ENCODE results near the gene NPTX1. TPM values are rescaled to one million over a fixed set of nuclear protein-coding genes. Genes with fewer than 3 reads are reported as not detected.

The NPTX1 gene
- total and polyA plus RNA-seq, 4 donors: 0.56 to 7.5 (median 1.2) TPM

DNA sequence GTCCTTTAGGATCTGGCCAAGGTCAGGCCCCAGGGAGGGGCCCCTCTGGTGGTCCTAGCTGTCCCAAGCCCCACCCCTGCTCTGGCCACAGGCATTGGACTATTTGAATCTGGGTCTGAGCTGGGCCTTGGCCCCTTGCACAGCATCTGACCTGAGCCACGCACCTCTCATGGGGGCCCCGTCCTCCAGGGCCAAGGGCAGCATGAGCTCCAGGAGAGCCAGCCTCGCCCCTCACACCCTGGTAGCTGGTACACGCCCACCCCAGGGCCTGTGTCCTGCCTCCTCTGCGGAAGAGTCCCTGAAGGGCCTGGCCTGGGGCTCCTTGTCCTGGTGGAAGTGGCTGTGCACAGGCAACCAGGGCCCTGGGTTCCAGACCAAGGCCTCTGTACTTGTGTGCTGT is 37.6 kb downstream of the NPTX1 start:
- ATAC-seq (ENCODE audit: insufficient read depth, low FRiP score): no peak
- 94 to 95% methylated on average over 5 of the region's 5 CpGs for WGBS, 2 donors

GRCh38 chr17:80437532-80437931 is 38.9 kb downstream of the NPTX1 start:
- H3K9me3 ChIP-seq (ENCODE audit: control insufficient read depth in 4 of 4, insufficient read depth in 3 of 4, low read length in 3 of 4): no peaks in the 10 kb centered on the region
- H3K27me3 ChIP-seq (ENCODE audit: control insufficient read depth in 3 of 3, insufficient read depth in 3 of 3, low read length in 2 of 3): no peaks in the 10 kb centered on the region
- 68 to 75% methylated on average over 10 of the region's 10 CpGs for WGBS, 2 donors
- H3K27ac ChIP-seq (ENCODE audit: low read depth in 1 of 2, low read length in 1 of 2): no peak overlapping the region
- no peak overlapping the region for H3K4me3 ChIP-seq
- peaks cover 0 to 4% (median 0%) of the 10 kb centered on the region in 4 donors for H3K36me3 ChIP-seq (ENCODE audit: control insufficient read depth in 4 of 4, insufficient read depth in 4 of 4, low read length in 4 of 4)
- H3K9ac ChIP-seq (ENCODE audit: insufficient read depth in 1 of 2, low read length in 2 of 2): no peak overlapping the region
- peak; percentile 31 for ATAC-seq (ENCODE audit: insufficient read depth, low FRiP score)
- peak in 1 of 3 donors; percentile 25 for DNase-seq
- H3K4me1 ChIP-seq (ENCODE audit: control insufficient read depth in 5 of 5, insufficient read depth in 5 of 5, low read length in 5 of 5): no peaks in the 10 kb centered on the region
- TF ChIP-seq CTCF (IDR thresholded peaks at IDR 0.05; ENCODE audit: control extremely low read depth, extremely low read depth): no peak

More for the DNA sequence above, 37.6 kb downstream of the NPTX1 start:
- Histone ChIP-seq H3K27me3 (ENCODE audit: control insufficient read depth in 3 of 3, insufficient read depth in 3 of 3, low read length in 2 of 3) (peaks cover 0 to under 1% (median 0%) of the 10 kb centered on the region in 3 donors), H3K4me3 (no peak overlapping the region), H3K27ac (ENCODE audit: low read depth in 1 of 2, low read length in 1 of 2) (no peak overlapping the region), H3K36me3 (ENCODE audit: control insufficient read depth in 4 of 4, insufficient read depth in 4 of 4, low read length in 4 of 4) (peaks cover 0 to 4% (median 0%) of the 10 kb centered on the region in 4 donors), H3K4me1 (ENCODE audit: control insufficient read depth in 5 of 5, insufficient read depth in 5 of 5, low read length in 5 of 5) (no peaks in the 10 kb centered on the region), H3K9me3 (ENCODE audit: control insufficient read depth in 4 of 4, insufficient read depth in 3 of 4, low read length in 3 of 4) (no peaks in the 10 kb centered on the region), H3K9ac (ENCODE audit: insufficient read depth in 1 of 2, low read length in 2 of 2) (no peak overlapping the region)
- no peak for TF ChIP-seq CTCF (IDR thresholded peaks at IDR 0.05; ENCODE audit: control extremely low read depth, extremely low read depth)
- no peak for DNase-seq

- Histone ChIP-seq H3K4me1 (ENCODE audit: control insufficient read depth in 5 of 5, insufficient read depth in 5 of 5, low read length in 5 of 5) (no peaks in the 10 kb centered on the region), H3K9ac (ENCODE audit: insufficient read depth in 1 of 2, low read length in 2 of 2) (no peak overlapping the region), H3K36me3 (ENCODE audit: control insufficient read depth in 4 of 4, insufficient read depth in 4 of 4, low read length in 4 of 4) (peaks cover 0 to 11% (median 6%) of the 10 kb centered on the region in 4 donors), H3K9me3 (ENCODE audit: control insufficient read depth in 4 of 4, insufficient read depth in 3 of 4, low read length in 3 of 4) (no peaks in the 10 kb centered on the region), H3K27ac (ENCODE audit: low read depth in 1 of 2, low read length in 1 of 2) (no peak overlapping the region), H3K4me3 (no peak overlapping the region), H3K27me3 (ENCODE audit: control insufficient read depth in 3 of 3, insufficient read depth in 3 of 3, low read length in 2 of 3) (no peaks in the 10 kb centered on the region)
- TF ChIP-seq CTCF (IDR thresholded peaks at IDR 0.05; ENCODE audit: control extremely low read depth, extremely low read depth): no peak
- DNase-seq (no peak), ATAC-seq (ENCODE audit: insufficient read depth, low FRiP score) (no peak)
- 80 to 81% methylated on average over 12 of the region's 12 CpGs for WGBS, 2 donors
Measured at GRCh38 chr17:80433916-80434666, 42.3 kb downstream of the NPTX1 start.

Measured in lung (tissue), 12 donors.